OCI-LY1 (cell line): Measurements from ENCODE around the gene COL23A1.

Experiments
- H2AFZ ChIP-seq: fragments of 200-600 bp; sonication (generic), shearing (Covaris generic); 2 replicates; pipeline ENCODE4 v1.6.0; 2014; ENCODE audit warnings: antibody characterized with exemption, mild to moderate bottlenecking, low read length
- H3F3A ChIP-seq: fragments of 200-600 bp; sonication (generic), shearing (Covaris generic); 2 replicates; pipeline ENCODE4 v1.6.0; 2014; ENCODE audit warnings: mild to moderate bottlenecking, antibody characterized with exemption, low read length, moderate library complexity; ENCODE audit not compliant: insufficient read depth
- H3K27ac ChIP-seq: fragments of 200-600 bp; sonication (generic); 2 replicates; pipeline ENCODE4 v1.5.1; 2014; ENCODE audit warnings: low read length, mixed run types, mild to moderate bottlenecking, low read depth; ENCODE audit not compliant: poor library complexity, severe bottlenecking
- H3K27me3 ChIP-seq: fragments of 200-600 bp; sonication (generic); 2 replicates; pipeline ENCODE4 v1.6.0; 2014; ENCODE audit warnings: antibody characterized with exemption, mild to moderate bottlenecking, low read length, moderate library complexity; ENCODE audit not compliant: insufficient read depth
- H3K36me3 ChIP-seq: fragments of 200-600 bp; sonication (generic); 2 replicates; pipeline ENCODE4 v1.6.1; 2014; ENCODE audit warnings: mild to moderate bottlenecking, antibody characterized with exemption, low read length, moderate library complexity, mixed read lengths; ENCODE audit not compliant: insufficient read depth
- H3K4me1 ChIP-seq: fragments of 200-600 bp; sonication (generic); 2 replicates; pipeline ENCODE4 v1.5.1; 2014; ENCODE audit warnings: mild to moderate bottlenecking, low read length, moderate library complexity; ENCODE audit not compliant: insufficient read depth, severe bottlenecking
- H3K4me2 ChIP-seq: fragments of 200-600 bp; sonication (generic), shearing (Covaris generic); 2 replicates; pipeline ENCODE4 v1.6.1; 2014; ENCODE audit warnings: low read length
- H3K4me3 ChIP-seq: fragments of 200-600 bp; sonication (generic); 2 replicates; pipeline ENCODE4 v1.5.1; 2014; ENCODE audit warnings: low read length, low read depth, mild to moderate bottlenecking, mixed read lengths; ENCODE audit not compliant: poor library complexity, severe bottlenecking
- H3K79me2 ChIP-seq: fragments of 200-600 bp; shearing (Covaris generic); 2 replicates; pipeline ENCODE4 v1.6.1; 2016; ENCODE audit warnings: mixed run types, low read length, mixed read lengths; ENCODE audit not compliant: insufficient read depth
- H3K9ac ChIP-seq: fragments of 200-600 bp; sonication (generic), shearing (Covaris generic); 2 replicates; pipeline ENCODE4 v1.6.1; 2014; ENCODE audit warnings: mild to moderate bottlenecking, low read length, mixed read lengths
- H3K9me2 ChIP-seq: fragments of 200-600 bp; sonication (generic), shearing (Covaris generic); 2 replicates; pipeline ENCODE4 v1.6.1; 2014; ENCODE audit warnings: low read depth, mild to moderate bottlenecking, low read length, mixed read lengths
- H3K9me3 ChIP-seq: fragments of 200-600 bp; shearing (Covaris generic); 2 replicates; pipeline ENCODE4 v1.6.1; 2014; ENCODE audit warnings: low read length, mixed read lengths
- H4K20me1 ChIP-seq: fragments of 200-600 bp; sonication (generic), shearing (Covaris generic); 2 replicates; pipeline ENCODE4 v1.6.0; 2016; ENCODE audit warnings: mild to moderate bottlenecking, low read length; ENCODE audit not compliant: insufficient read depth
- CTCF ChIP-seq: fragments of 200-600 bp; sonication (generic), shearing (Covaris generic); IDR thresholded peaks from 2 replicates; pipeline ENCODE4 v1.5.1; 2017; ENCODE audit warnings: mild to moderate bottlenecking, antibody characterized with exemption, low read length, moderate library complexity, mixed read lengths
- EZH2 ChIP-seq: fragments of 200-600 bp; sonication (generic), shearing (Covaris generic); IDR thresholded peaks from 2 replicates; pipeline ENCODE4 v1.8.0; 2017; ENCODE audit warnings: borderline replicate concordance, mixed run types, mild to moderate bottlenecking, antibody characterized with exemption, low read length, moderate library complexity, mixed read lengths

Gene COL23A1

GRCh38 chr5:178542455-178542854 is 47.7 kb downstream of the COL23A1 start:
- H3K27ac ChIP-seq: no peak overlapping the region
- TF ChIP-seq EZH2: no peak
- TF ChIP-seq CTCF: no peak
- H3K9me3 ChIP-seq: no peaks in the 10 kb centered on the region
- 0 out of 2 replicates have a peak, but pooled peaks cover 4% of the 10 kb centered on the region for H3K27me3 ChIP-seq
- no peak overlapping the region for H3K9ac ChIP-seq
- H3K4me2 ChIP-seq: no peak overlapping the region
- H2AFZ ChIP-seq: no peak overlapping the region
- H3K4me1 ChIP-seq: no peaks in the 10 kb centered on the region
- H4K20me1 ChIP-seq: no peaks in the 10 kb centered on the region
- no peaks in the 10 kb centered on the region for H3K36me3 ChIP-seq
- no peaks in the 10 kb centered on the region for H3K79me2 ChIP-seq
- no peak overlapping the region for H3K4me3 ChIP-seq
- no peaks in the 10 kb centered on the region for H3K9me2 ChIP-seq
- no peaks in the 10 kb centered on the region for H3F3A ChIP-seq

- no peaks in the 10 kb centered on the region for H3K79me2 ChIP-seq
- no peaks in the 10 kb centered on the region for H3K9me2 ChIP-seq
- H3K9ac ChIP-seq: no peak overlapping the region
- H3K36me3 ChIP-seq: no peaks in the 10 kb centered on the region
- TF ChIP-seq CTCF: no peak
- no peak for TF ChIP-seq EZH2
- no peaks in the 10 kb centered on the region for H3F3A ChIP-seq
- no peak overlapping the region for H3K4me3 ChIP-seq
- H3K27ac ChIP-seq: no peak overlapping the region
- H3K4me2 ChIP-seq: no peak overlapping the region
- no peaks in the 10 kb centered on the region for H4K20me1 ChIP-seq
- 0 out of 2 replicates have a peak, but pooled peaks cover 4% of the 10 kb centered on the region for H3K27me3 ChIP-seq
- no peaks in the 10 kb centered on the region for H3K9me3 ChIP-seq
- H3K4me1 ChIP-seq: no peaks in the 10 kb centered on the region
- no peak overlapping the region for H2AFZ ChIP-seq
Measured at GRCh38 chr5:178540526-178540925, 49.7 kb downstream of the COL23A1 start.

GRCh38 chr5:178538741-178539229 is 51.4 kb downstream of the COL23A1 start:
- Histone ChIP-seq H3K36me3 (no peaks in the 10 kb centered on the region), H3K27ac (no peak overlapping the region), H3K27me3 (no peaks in the 10 kb centered on the region), H3K9me2 (no peaks in the 10 kb centered on the region), H3K9me3 (no peaks in the 10 kb centered on the region), H3K4me3 (no peak overlapping the region), H3K4me1 (no peaks in the 10 kb centered on the region), H3F3A (no peaks in the 10 kb centered on the region), H3K4me2 (no peak overlapping the region), H3K79me2 (no peaks in the 10 kb centered on the region), H3K9ac (no peak overlapping the region), H4K20me1 (no peaks in the 10 kb centered on the region), H2AFZ (no peak overlapping the region)
- TF ChIP-seq CTCF (no peak), EZH2 (no peak)
